ENCODE data around the gene SLC7A14. TPM values are rescaled to one million over a fixed set of nuclear protein-coding genes. Genes with fewer than 3 reads are reported as not detected.
"Not testable (repeated sequence)": the region's sequence is repeated elsewhere in the genome, so short reads cannot be mapped to it uniquely, and the experiment has no call there.

SLC7A14 gene
- total RNA-seq, 2 donors from 2014 or later, result not detected

DNA sequence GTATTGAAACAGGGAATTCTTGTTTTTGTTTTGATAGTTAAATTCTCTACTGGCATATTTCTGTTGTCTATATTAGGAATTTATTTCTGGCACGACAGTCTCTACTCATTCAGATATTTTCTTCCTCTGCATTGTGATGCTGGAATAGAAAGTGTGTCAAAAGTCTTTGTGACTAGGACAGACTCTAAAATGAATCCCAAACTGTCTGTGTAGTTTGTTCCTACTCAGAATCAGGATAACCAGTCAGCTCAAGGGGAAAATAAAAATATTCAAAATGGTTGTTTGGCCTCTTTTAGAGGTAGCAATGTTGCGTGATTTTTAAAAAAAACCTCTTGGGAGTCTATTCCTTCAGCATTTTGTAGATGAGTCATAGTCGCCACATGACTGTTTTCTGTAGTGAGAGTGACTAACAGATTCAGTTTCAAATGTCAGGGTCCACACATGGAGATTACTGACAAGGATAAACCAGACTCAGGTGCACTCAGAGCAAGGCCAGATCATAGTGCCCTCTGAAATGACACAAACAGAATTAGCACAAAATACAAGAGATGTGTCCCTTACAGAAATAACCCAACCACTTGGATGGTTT lies 13.1 kb downstream of the SLC7A14 start:
- H3K27me3 Mint-ChIP-seq, result peaks cover 22 to 33% of the 10 kb centered on the region in 2 donors
- H3K9me3 Mint-ChIP-seq, result no peaks in the 10 kb centered on the region
- H3K4me3 Mint-ChIP-seq, result no peak overlapping the region
- ATAC-seq, result peak; percentile 53 to 91
- H3K4me1 Mint-ChIP-seq (ENCODE audit: low read depth in 2 of 2), result no peaks in the 10 kb centered on the region
- DNase-seq (ENCODE audit: low spot score), result no peak
- H3K27ac Mint-ChIP-seq, result no peak overlapping the region
- H3K36me3 Mint-ChIP-seq, result no peaks in the 10 kb centered on the region

DNA sequence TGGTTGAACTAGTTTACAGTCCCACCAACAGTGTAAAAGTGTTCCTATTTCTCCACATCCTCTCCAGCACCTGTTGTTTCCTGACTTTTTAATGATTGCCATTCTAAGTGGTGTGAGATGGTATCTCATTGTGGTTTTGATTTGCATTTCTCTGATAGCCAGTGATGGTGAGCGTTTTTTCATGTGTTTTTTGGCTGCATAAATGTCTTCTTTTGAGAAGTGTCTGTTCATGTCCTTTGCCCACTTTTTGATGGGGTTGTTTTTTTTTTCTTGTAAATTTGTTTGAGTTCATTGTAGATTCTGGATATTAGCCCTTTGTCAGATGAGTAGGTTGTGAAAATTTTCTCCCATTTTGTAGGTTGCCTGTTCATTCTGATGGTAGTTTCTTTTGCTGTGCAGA lies 18.3 kb downstream of the SLC7A14 start:
- peaks cover 10 to 25% of the 10 kb centered on the region in 2 donors for H3K27me3 Mint-ChIP-seq
- not testable (repeated sequence) for H3K36me3 Mint-ChIP-seq; H3K4me3 Mint-ChIP-seq; H3K9me3 Mint-ChIP-seq; ATAC-seq; H3K27ac Mint-ChIP-seq; H3K4me1 Mint-ChIP-seq (ENCODE audit: low read depth in 2 of 2); DNase-seq (ENCODE audit: low spot score)

- ATAC-seq (no peak), DNase-seq (ENCODE audit: low spot score) (no peak)
- Mint-ChIP-seq H3K9me3 (peaks cover 3% of the 10 kb centered on the region), H3K36me3 (no peaks in the 10 kb centered on the region), H3K27ac (no peak overlapping the region), H3K4me1 (ENCODE audit: low read depth in 2 of 2) (peaks cover 0 to 3% of the 10 kb centered on the region in 2 donors), H3K27me3 (peaks cover 16 to 29% of the 10 kb centered on the region in 2 donors), H3K4me3 (no peak overlapping the region)
These were observed 19.5 kb downstream of the SLC7A14 start for GRCh38 chr3:170566413-170566812.

GRCh38 chr3:170565495-170565894 lies 20.4 kb downstream of the SLC7A14 start:
- H3K9me3 Mint-ChIP-seq, result peaks cover 3% of the 10 kb centered on the region
- H3K4me3 Mint-ChIP-seq, result no peak overlapping the region
- H3K36me3 Mint-ChIP-seq, result no peaks in the 10 kb centered on the region
- no peak overlapping the region for H3K27ac Mint-ChIP-seq
- ATAC-seq (no peak), DNase-seq (ENCODE audit: low spot score) (no peak)
- H3K4me1 Mint-ChIP-seq (ENCODE audit: low read depth in 2 of 2), result peaks cover 6 to 12% of the 10 kb centered on the region in 2 donors
- H3K27me3 Mint-ChIP-seq, result peaks cover 16 to 30% of the 10 kb centered on the region in 2 donors

GRCh38 chr3:170564664-170565063 lies 21.2 kb downstream of the SLC7A14 start:
- Mint-ChIP-seq H3K4me1 (ENCODE audit: low read depth in 2 of 2) (peaks cover 6 to 14% of the 10 kb centered on the region in 2 donors), H3K36me3 (no peaks in the 10 kb centered on the region), H3K27ac (no peak overlapping the region), H3K9me3 (peaks cover 3% of the 10 kb centered on the region), H3K4me3 (no peak overlapping the region), H3K27me3 (peaks cover 16 to 36% of the 10 kb centered on the region in 2 donors)
- no peak for DNase-seq (ENCODE audit: low spot score)
- no peak for ATAC-seq

DNA sequence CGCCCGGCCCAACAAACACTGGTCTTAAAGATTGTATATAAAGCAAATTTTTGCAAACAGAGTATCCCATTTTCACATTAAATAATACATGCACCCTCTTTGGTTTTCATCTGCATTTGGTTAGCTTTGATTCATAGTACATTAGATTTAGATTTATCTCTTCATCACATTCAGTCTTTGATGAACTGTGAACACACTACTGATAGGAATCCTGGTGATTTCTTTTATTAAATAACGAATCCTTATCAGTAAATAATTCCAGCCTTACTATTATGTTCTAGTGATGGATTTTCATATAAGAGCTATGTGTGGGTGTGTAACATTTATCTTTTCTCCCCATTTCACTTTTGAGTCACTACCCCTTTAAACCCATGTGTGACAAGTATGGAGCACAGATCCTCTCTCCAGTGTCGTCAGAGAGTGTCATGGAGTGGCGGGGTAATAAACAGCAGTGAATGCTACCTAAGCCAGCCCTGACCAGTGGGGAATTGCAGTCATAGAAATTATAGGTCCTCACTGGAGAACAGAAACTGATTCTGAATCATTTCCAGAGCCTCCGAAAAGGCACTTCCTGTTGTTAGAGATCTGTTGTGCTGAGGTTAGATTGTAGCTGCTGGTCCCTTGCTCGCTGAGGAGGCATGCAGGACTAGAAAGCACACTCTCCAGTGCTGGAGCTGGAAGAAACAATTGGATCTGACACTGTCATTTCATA lies 22.0 kb downstream of the SLC7A14 start:
- peaks cover 3% of the 10 kb centered on the region for H3K9me3 Mint-ChIP-seq
- no peak overlapping the region for H3K4me3 Mint-ChIP-seq
- no peak for DNase-seq (ENCODE audit: low spot score)
- ATAC-seq, result peak in 1 of 2 donors; percentile 75
- H3K27me3 Mint-ChIP-seq, result peaks cover 18 to 39% of the 10 kb centered on the region in 2 donors
- no peaks in the 10 kb centered on the region for H3K36me3 Mint-ChIP-seq
- no peak overlapping the region for H3K27ac Mint-ChIP-seq
- peaks cover 6 to 14% of the 10 kb centered on the region in 2 donors for H3K4me1 Mint-ChIP-seq (ENCODE audit: low read depth in 2 of 2)

DNA sequence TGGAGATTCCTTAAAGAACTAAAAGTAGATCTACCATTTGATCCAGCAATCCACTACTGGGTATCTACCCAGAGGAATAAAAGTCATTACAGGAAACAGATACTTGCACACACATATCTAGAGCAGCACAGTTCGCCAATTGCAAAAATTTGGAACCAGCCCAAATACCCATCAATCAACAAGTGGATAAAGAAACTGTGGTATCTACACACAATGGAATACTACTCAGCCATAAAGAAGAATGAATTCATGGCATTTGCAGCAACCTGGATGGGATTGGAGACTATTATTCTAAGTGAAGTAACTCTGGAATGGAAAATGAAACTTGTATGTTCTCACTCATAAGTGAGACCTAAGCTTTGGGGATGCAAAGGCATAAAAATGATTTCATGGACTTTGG lies 23.8 kb downstream of the SLC7A14 start:
- peaks cover 6 to 14% of the 10 kb centered on the region in 2 donors for H3K4me1 Mint-ChIP-seq (ENCODE audit: low read depth in 2 of 2)
- H3K27ac Mint-ChIP-seq, result no peak overlapping the region
- DNase-seq (ENCODE audit: low spot score) (no peak), ATAC-seq (no peak)
- no peak overlapping the region for H3K4me3 Mint-ChIP-seq
- peaks cover 23 to 49% of the 10 kb centered on the region in 2 donors for H3K27me3 Mint-ChIP-seq
- H3K9me3 Mint-ChIP-seq, result peaks cover 3% of the 10 kb centered on the region
- H3K36me3 Mint-ChIP-seq, result no peaks in the 10 kb centered on the region

DNA sequence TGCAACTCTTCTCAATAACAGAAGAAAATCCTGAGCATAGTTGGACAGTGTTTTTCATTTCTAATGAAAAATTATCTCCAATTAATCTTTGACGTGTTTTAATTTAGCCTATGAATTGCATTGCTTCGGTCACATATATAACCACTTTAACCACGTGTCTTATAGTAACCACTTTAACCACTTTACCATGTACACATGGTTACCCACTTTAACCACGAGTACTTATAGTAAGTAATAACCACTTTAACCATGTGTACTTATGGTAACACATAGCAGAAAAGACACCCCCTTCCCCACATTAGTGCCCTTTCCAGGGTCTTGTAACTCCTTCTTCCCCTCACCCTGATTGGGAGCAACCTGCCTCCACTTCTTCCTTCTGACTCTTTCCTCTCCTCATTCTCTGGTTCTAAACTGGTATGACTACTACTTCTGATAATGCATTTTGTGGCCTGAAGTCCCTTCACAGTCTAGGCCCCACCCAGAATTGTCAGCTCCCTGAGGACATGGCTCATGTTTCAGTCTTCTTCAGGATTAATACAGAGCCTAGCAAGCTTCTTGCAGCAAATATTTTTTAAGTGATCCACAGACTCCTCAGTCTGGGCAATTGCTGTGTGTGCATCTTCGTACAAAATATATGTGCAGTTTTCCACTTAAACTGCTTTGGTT lies 25.0 kb downstream of the SLC7A14 start:
- Mint-ChIP-seq H3K9me3 (peaks cover 3% of the 10 kb centered on the region), H3K4me1 (ENCODE audit: low read depth in 2 of 2) (peaks cover 6 to 14% of the 10 kb centered on the region in 2 donors), H3K27ac (no peak overlapping the region), H3K27me3 (peaks cover 24 to 54% of the 10 kb centered on the region in 2 donors), H3K4me3 (peak overlapping the region; percentile 1), H3K36me3 (no peaks in the 10 kb centered on the region)
- no peak for DNase-seq (ENCODE audit: low spot score)
- peak in 1 of 2 donors; percentile 44 for ATAC-seq

GRCh38 chr3:170560296-170560695 lies 25.6 kb downstream of the SLC7A14 start:
- H3K27me3 Mint-ChIP-seq, result peaks cover 25 to 49% of the 10 kb centered on the region in 2 donors
- no peaks in the 10 kb centered on the region for H3K36me3 Mint-ChIP-seq
- no peak for DNase-seq (ENCODE audit: low spot score)
- no peak overlapping the region for H3K27ac Mint-ChIP-seq
- no peak for ATAC-seq
- peaks cover 3% of the 10 kb centered on the region for H3K9me3 Mint-ChIP-seq
- no peak overlapping the region for H3K4me3 Mint-ChIP-seq
- H3K4me1 Mint-ChIP-seq (ENCODE audit: low read depth in 2 of 2), result peaks cover 6 to 14% of the 10 kb centered on the region in 2 donors

GRCh38 chr3:170558427-170558826 lies 27.4 kb downstream of the SLC7A14 start:
- Mint-ChIP-seq H3K9me3 (peaks cover 3% of the 10 kb centered on the region), H3K27ac (no peak overlapping the region), H3K4me1 (ENCODE audit: low read depth in 2 of 2) (peaks cover 6 to 14% of the 10 kb centered on the region in 2 donors), H3K36me3 (no peaks in the 10 kb centered on the region), H3K4me3 (no peak overlapping the region), H3K27me3 (peaks cover 24 to 52% of the 10 kb centered on the region in 2 donors)
- ATAC-seq, result no peak
- no peak for DNase-seq (ENCODE audit: low spot score)

DNA sequence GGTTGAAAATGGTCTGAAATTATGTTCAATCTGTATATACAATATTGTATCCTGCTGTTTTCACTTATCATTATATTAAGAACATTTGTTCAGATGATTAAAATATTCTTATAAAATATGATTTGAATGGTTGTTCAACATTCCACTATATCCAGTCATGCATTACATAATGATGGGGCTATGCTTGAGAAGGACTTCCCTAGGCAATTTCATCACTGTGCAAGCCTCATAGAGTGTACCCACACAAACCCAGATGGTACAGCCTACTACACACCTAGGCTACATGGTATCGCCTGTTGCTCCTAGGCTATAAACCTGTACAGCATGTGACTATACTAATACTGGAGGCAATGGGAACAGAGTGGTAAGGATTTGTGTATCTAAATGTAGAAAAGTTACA lies 30.5 kb downstream of the SLC7A14 start:
- Mint-ChIP-seq H3K9me3 (no peaks in the 10 kb centered on the region), H3K4me1 (ENCODE audit: low read depth in 2 of 2) (peaks cover 0 to under 1% of the 10 kb centered on the region in 2 donors), H3K27me3 (peaks cover 22 to 53% of the 10 kb centered on the region in 2 donors), H3K4me3 (no peak overlapping the region), H3K27ac (no peak overlapping the region), H3K36me3 (no peaks in the 10 kb centered on the region)
- ATAC-seq (no peak), DNase-seq (ENCODE audit: low spot score) (no peak)

DNA sequence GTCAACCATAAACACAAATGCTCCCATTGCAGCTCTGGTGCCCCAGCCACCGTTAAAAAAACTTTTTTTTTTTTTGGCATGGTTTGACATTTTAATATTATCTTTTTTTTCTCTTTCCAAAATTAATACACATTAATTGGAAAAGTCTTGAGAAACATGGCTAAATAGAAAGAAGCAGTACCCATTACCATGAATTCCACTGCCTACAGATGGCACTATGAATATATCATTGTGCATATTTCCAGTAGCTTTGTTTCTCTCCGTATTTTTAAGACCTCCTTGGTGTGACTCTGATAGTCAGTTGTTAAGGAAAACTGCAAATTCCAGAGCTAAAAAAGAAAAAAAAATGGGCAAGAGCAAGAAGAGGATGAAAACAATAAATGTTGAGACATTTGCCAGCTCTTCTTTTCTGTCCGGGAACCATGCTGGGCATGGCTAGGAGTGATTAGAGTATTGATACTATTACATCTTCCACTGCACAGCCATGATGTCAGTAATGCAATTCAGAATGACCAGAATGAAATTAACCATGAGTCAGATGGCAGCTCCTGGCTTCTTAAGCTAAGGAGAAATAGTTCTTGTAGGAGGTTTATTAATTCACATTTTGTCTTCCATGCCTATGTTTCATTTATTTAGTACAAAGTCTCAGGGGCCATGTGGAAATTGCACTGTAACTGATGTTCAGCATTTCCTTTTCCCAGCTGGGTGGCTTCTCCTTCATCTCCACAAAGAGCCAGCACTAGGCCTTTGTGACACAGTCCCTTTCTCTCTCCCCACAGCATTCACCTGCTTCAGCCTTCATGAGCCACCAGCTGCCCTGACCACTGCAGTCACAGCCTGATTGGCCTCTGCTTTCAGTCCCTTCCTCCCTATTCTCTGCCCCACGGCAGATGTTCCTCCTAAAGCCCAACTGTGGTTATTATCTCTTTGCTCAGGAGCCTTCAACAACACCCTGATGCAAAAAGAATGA lies 31.8 kb downstream of the SLC7A14 start:
- no peak overlapping the region for H3K4me3 Mint-ChIP-seq
- no peak overlapping the region for H3K27ac Mint-ChIP-seq
- peaks cover 20 to 53% of the 10 kb centered on the region in 2 donors for H3K27me3 Mint-ChIP-seq
- DNase-seq (ENCODE audit: low spot score), result no peak
- no peaks in the 10 kb centered on the region for H3K9me3 Mint-ChIP-seq
- ATAC-seq, result no peak
- H3K36me3 Mint-ChIP-seq, result no peaks in the 10 kb centered on the region
- H3K4me1 Mint-ChIP-seq (ENCODE audit: low read depth in 2 of 2), result no peaks in the 10 kb centered on the region

DNA sequence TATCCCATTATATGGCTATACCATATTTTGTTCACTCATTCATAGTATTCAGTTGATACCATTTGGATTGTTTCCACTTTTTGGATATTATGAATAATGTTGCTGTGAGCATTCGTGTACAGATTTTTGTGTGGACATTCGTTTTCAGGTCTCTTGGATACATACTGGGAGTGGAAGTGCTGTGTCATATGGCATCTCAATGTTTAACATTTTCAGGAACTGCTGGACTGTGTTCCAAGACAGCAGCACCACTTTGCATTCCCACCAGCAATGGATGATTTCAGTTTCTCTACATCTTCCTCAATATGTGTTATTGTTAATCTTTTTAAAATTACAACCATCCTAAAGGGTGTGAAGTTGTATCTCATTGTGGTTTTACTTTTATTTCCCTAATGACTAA lies 34.6 kb downstream of the SLC7A14 start:
- no peak for DNase-seq (ENCODE audit: low spot score)
- H3K4me3 Mint-ChIP-seq, result no peak overlapping the region
- H3K9me3 Mint-ChIP-seq, result no peaks in the 10 kb centered on the region
- H3K27me3 Mint-ChIP-seq, result peaks cover 18 to 41% of the 10 kb centered on the region in 2 donors
- ATAC-seq, result no peak
- no peaks in the 10 kb centered on the region for H3K4me1 Mint-ChIP-seq (ENCODE audit: low read depth in 2 of 2)
- H3K36me3 Mint-ChIP-seq, result no peaks in the 10 kb centered on the region
- no peak overlapping the region for H3K27ac Mint-ChIP-seq

Data from natural killer cell treated with Interleukin-12 subunit alpha and Interleukin-12 subunit beta and Interleukin-15 and Interleukin-18, amount 100 ng/mL, for 72 hours (primary cell).